Anterior cingulate cortex (tissue), 58 donors: Measurements from ENCODE around the gene RPL10.
A peak's percentile ranks its signal among the peaks of the same experiment; 100 is the strongest.

Experiments
- DNase-seq, 58 donors: peaks; one replicate each; lab custom pipeline; 2025; lab: John Stamatoyannopoulos, UW

The RPL10 gene

GRCh38 chrX:154397888-154398667 lies at the start of gene RPL10:
Gene RPL10, plus strand, starts transcription at chrX:154398377. Its CDS starts 143 bp downstream, at chrX:154398520.
- peak; percentile 21 to 97 (median 90) for DNase-seq

- no peak for DNase-seq
These were observed 49.4 kb upstream of the RPL10 start for GRCh38 chrX:154348646-154349358.

DNA sequence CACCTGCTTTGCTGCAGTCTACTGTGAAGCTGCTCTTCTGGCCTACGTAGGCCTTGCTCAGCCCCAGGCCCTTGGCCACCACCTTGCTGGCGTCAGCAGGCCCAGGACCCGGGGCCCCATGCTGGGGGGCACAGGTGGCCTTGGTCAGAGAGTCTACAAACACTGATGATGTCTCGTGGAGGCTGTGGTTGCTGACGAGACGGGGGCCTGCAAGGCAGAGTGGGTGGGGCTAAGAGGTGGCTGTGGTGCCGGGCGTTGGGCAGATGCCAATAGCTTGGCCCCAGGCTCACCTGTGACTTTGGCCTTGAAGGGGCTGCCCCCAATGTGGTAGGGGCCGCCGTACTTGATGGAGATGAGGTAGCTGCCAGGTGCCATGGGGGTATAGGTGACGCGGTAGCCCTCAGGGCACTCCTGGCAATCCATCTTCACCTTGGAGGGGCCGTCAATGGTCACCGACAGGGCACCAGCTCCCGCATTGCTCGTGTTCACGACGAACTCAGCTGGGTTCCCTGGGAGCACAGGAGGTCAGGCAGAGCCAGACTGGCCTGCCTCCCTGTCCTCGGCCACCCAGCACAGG lies 48.7 kb upstream of the RPL10 start:
- DNase-seq: no peak

- DNase-seq: no peak
These were observed 48.2 kb upstream of the RPL10 start for GRCh38 chrX:154349979-154350378.

- no peak for DNase-seq
These were observed 47.6 kb upstream of the RPL10 start for GRCh38 chrX:154350429-154351182.

DNA sequence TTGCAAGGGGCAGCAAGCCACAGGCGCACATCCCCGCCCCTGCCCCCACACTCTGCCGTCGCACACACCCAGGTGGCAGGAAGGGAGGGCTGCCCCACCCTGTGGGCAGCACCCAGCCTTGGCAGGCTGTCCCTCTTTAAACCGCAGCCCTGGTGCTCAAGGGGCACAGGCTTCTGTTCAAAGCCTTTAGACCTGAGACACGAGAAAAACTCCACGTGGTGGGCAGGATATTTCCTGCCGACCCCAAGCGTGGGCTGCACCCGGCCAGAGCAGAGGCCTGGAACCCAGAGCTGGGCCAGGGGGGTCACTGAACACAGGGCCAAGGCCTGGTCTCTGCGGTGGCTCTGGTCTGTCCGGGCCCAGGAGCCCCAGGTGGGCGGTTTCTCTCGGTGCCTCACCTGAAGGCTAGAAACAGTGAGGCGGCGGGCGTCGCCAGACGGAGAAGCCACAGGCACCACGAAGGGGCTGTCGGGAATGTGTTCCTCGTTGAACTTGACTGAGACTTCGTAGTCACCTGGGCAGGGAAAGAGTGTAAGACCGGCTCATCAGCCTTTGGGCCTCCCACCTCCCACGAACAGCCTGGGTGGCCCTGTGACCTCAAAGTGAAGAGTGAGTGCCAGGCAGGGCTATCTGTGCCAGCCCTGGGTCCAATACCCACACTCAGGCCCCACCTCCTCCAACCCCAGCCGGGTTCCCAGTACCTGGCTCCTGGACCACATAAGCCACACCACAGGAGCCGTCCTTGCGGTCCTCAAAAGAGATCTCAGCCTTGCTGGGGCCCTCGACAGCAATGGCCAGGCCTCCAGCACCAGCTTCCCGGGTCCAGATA lies 46.8 kb upstream of the RPL10 start:
- DNase-seq: no peak

- DNase-seq: no peak
These were observed 46.2 kb upstream of the RPL10 start for GRCh38 chrX:154352012-154352401.

GRCh38 chrX:154352466-154352865 lies 45.7 kb upstream of the RPL10 start:
- no peak for DNase-seq

DNA sequence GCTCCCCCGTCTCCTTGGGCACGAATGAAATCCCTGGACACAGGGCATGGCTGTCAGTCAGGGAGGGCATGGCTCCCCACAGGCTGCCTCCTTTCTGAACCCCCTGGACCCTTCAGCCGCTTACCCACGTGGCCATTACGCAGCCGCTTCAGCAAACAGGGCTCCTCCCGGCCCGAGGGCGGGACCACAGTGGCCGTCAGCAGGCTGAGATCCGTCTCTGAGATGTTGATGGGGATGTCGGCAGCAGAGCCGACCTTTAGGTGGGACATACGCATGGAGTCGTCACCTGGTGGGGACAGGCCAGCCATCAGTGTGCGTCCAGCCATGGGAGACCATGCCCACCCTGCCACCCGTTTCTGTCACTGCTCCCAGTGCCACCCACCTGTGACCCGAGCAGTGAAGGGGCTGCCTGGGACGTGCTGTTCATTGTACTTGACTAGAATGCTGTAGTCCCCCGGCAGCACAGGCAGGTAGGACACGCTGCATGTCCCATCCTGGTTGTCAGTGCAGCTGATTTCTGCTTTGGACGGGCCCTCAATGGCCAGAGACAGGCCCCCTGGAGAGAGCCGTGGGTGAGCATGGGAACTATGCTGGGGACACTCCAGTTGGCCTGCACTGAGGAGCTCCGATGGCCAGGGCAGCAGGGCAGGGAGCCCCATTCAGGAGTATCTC lies 44.9 kb upstream of the RPL10 start:
- no peak for DNase-seq

- no peak for DNase-seq
These were observed 44.2 kb upstream of the RPL10 start for GRCh38 chrX:154354013-154354412.

GRCh38 chrX:154354516-154354915 lies 43.7 kb upstream of the RPL10 start:
- no peak for DNase-seq

DNA sequence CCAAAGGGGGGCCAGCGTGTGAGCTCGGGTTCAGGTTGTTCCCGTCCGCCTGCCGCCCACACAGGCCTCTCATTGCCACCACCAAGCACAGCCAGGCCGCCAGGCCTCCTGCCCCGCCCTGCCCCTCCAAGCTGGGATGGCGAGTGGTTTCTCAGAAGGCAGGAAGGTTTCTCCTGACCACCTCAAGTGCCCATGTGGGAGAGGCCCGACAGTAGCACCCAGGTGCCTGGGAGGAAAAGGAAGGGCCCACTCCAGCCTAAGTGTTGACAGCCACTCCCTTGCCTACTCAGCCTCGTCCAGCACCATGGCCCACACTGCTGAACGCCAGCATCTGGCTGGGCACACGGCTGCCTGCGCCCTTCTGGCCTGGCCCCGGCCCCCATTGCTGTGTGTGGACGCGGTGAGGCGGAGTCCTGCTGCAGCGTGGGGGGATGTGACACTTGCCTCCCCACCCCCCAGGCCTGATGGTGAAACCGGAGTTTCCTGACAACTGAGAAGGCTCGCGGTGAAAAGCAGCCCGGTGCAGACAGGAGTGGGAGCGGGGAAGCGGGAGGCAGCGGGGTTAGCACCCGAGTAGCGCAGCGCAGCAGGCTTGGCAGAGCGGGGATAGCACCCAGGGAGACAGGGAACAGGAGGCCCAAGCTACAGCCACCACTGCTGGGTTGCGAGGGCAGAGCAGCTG lies 42.9 kb upstream of the RPL10 start:
- no peak for DNase-seq

GRCh38 chrX:154355776-154356140 lies 42.4 kb upstream of the RPL10 start:
- peak in 4 of 58 donors; percentile 5 to 20 (median 18) for DNase-seq

DNA sequence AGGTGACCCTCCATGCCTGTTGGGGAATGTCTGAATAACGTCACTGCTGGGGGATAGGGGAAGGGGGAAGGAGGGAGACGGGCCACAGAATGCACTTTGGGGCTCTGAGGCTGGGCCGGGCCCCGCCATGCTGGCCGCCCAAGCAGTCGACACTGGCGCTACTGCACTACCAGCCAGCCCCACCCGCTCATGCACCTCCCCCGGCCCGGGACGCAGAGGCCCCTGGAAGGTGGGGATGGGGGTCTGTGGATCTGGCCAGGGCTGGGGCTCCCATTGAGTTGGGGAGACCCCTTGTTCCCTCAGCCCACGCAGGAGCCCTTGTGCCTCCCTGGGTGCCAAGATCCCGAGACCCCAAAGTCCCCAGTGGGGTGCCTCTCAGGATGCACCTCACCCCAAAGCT lies 41.6 kb upstream of the RPL10 start:
- DNase-seq: no peak

- no peak for DNase-seq
These were observed 41.0 kb upstream of the RPL10 start for GRCh38 chrX:154357205-154357604.

GRCh38 chrX:154358011-154358410 lies 40.2 kb upstream of the RPL10 start:
- DNase-seq: no peak

DNA sequence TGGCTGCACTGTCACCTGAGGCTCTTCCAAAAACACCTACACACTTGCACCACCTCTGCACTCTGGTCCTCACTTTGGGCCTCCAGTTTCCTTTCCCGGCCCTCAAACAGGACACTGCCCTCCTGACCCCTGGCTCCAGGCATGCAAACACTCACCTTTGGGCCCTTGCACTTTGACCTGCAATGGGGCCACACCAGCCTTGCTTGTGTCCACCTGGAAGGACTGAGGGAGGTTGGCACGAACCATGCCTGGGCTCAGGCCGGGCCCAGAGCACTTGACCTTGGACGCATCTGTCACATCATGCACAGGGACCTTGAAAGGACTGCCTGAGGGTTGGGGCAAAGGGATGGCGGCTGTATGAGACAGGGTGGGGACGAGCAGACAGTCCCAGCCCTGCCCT lies 39.3 kb upstream of the RPL10 start:
- no peak for DNase-seq

GRCh38 chrX:154359362-154360154 lies 38.6 kb upstream of the RPL10 start:
- no peak for DNase-seq
